Measurements from ENCODE around the gene MTFR1L.
"Not testable (repeated sequence)": the region's sequence is repeated elsewhere in the genome, so short reads cannot be mapped to it uniquely, and the experiment has no call there.

Gene MTFR1L

GRCh38 chr1:25829046-25829445 is 9.3 kb downstream of the MTFR1L start:
- DNase-seq (ENCODE audit: low spot score) = no peak

GRCh38 chr1:25831569-25832196 is 11.9 kb downstream of the MTFR1L start:
- no peak for DNase-seq (ENCODE audit: low spot score)

GRCh38 chr1:25832336-25833037 is 12.7 kb downstream of the MTFR1L start:
- no peak for DNase-seq (ENCODE audit: low spot score)

- DNase-seq (ENCODE audit: low spot score) = no peak
Observed at GRCh38 chr1:25833158-25833557, 13.4 kb downstream of the MTFR1L start.

GRCh38 chr1:25834894-25835293 is 15.1 kb downstream of the MTFR1L start:
- DNase-seq (ENCODE audit: low spot score) = no peak

- DNase-seq (ENCODE audit: low spot score) = no peak
Observed at GRCh38 chr1:25836695-25837094, 16.9 kb downstream of the MTFR1L start.

GRCh38 chr1:25837262-25837875 is 17.6 kb downstream of the MTFR1L start:
- no peak for DNase-seq (ENCODE audit: low spot score)

GRCh38 chr1:25839808-25840207 is 20.1 kb downstream of the MTFR1L start:
- DNase-seq (ENCODE audit: low spot score) = not testable (repeated sequence)

- no peak for DNase-seq (ENCODE audit: low spot score)
Observed at GRCh38 chr1:25843483-25843882, 23.7 kb downstream of the MTFR1L start.

- no peak for DNase-seq (ENCODE audit: low spot score)
Observed at GRCh38 chr1:25844536-25845337, 25.0 kb downstream of the MTFR1L start.

- no peak for DNase-seq (ENCODE audit: low spot score)
Observed at GRCh38 chr1:25845664-25846063, 25.9 kb downstream of the MTFR1L start.

GRCh38 chr1:25847929-25848328 is 28.2 kb downstream of the MTFR1L start:
- no peak for DNase-seq (ENCODE audit: low spot score)

- no peak for DNase-seq (ENCODE audit: low spot score)
Observed at GRCh38 chr1:25848531-25848930, 28.8 kb downstream of the MTFR1L start.

GRCh38 chr1:25854554-25854953 is 34.8 kb downstream of the MTFR1L start:
- DNase-seq (ENCODE audit: low spot score) = no peak

- DNase-seq (ENCODE audit: low spot score) = no peak
Observed at GRCh38 chr1:25856856-25857255, 37.1 kb downstream of the MTFR1L start.

GRCh38 chr1:25858494-25858893 is 38.7 kb downstream of the MTFR1L start:
- no peak for DNase-seq (ENCODE audit: low spot score)

GRCh38 chr1:25858906-25859789 is 39.4 kb downstream of the MTFR1L start, which contains the start of gene AUNIP:
AUNIP (minus strand) TSS chr1:25859457; CDS start chr1:25859357, 100 bp downstream.
- DNase-seq (ENCODE audit: low spot score) = peak; percentile 100

GRCh38 chr1:25861316-25862286 is 41.8 kb downstream of the MTFR1L start:
- DNase-seq (ENCODE audit: low spot score) = no peak

GRCh38 chr1:25862785-25863485 is 43.2 kb downstream of the MTFR1L start:
- no peak for DNase-seq (ENCODE audit: low spot score)

All from GM03348 (cell line).